Motor neuron (in vitro differentiated cells): ENCODE data around the gene TRIM21. TPM values are rescaled to one million over a fixed set of nuclear protein-coding genes. Genes with fewer than 3 reads are reported as not detected.
"Not testable (repeated sequence)": the region's sequence is repeated elsewhere in the genome, so short reads cannot be mapped to it uniquely, and the experiment has no call there.

Experiments used
- ATAC-seq, 8 experiments: fragments of 200-7000 bp; cut with Tn5 transposase; replicated peaks in 6 of 8; 2 replicates each; pipeline ENCODE4 v1.8.0; 2021; ENCODE audit warnings: mild to moderate bottlenecking in 8 of 8, moderate library complexity in 8 of 8
- H3K27ac ChIP-seq, 2 donors: fragments of 250-450 bp; sonication (Bioruptor Pico); 2 replicates each; pipeline ENCODE4 v1.9.0; 2021; ENCODE audit warnings: antibody characterized with exemption in 2 of 2, mild to moderate bottlenecking in 2 of 2, moderate library complexity in 1 of 2
- H3K4me1 ChIP-seq, 2 donors: fragments of 250-450 bp; sonication (Bioruptor Pico); replicated peaks in 1 of 2; 2 replicates each; pipeline ENCODE4 v1.6.1; 2021; ENCODE audit warnings: antibody characterized with exemption in 2 of 2, mild to moderate bottlenecking in 2 of 2, moderate library complexity in 1 of 2
- H3K4me3 ChIP-seq, 5 donors: fragments of 250-450 bp; sonication (Bioruptor Pico); 2 replicates each; pipeline ENCODE4 v1.9.0; 2021; ENCODE audit warnings: antibody characterized with exemption in 5 of 5, mild to moderate bottlenecking in 5 of 5, moderate library complexity in 4 of 5
- WGBS, 10 experiments: fragments of 450-650 bp; shearing (Covaris generic); methylation state at CpG; one replicate each; pipeline ENCODE4 v1.0.0; 2022; 5-methylcytosine and 5-hydroxymethylcytosine counted together
- in situ Hi-C, 9 experiments: fragments of 400-800 bp; cut with MboI; loops; one replicate each; pipeline ENCODE4 v1.15.0; 2021; ENCODE audit warnings: low sequenced_read_pairs in 9 of 9, low pct_unique_long_range_greater_than_20kb in 2 of 9; ENCODE audit not compliant: unreplicated experiment in 9 of 9
- total RNA-seq, 8 experiments: library from RNA; unstranded; fragments of 300-600 nt; gene quantifications; 2 replicates each; pipeline versions ENCODE4 v1.2.3 to v1.2.4, GENCODE V29; 2022

TRIM21 gene
- total RNA-seq, result 10 to 100 TPM in 4 of 8 experiments, 1 to 10 TPM in 4; 1.8 to 41.9 (median 7.4) TPM

DNA sequence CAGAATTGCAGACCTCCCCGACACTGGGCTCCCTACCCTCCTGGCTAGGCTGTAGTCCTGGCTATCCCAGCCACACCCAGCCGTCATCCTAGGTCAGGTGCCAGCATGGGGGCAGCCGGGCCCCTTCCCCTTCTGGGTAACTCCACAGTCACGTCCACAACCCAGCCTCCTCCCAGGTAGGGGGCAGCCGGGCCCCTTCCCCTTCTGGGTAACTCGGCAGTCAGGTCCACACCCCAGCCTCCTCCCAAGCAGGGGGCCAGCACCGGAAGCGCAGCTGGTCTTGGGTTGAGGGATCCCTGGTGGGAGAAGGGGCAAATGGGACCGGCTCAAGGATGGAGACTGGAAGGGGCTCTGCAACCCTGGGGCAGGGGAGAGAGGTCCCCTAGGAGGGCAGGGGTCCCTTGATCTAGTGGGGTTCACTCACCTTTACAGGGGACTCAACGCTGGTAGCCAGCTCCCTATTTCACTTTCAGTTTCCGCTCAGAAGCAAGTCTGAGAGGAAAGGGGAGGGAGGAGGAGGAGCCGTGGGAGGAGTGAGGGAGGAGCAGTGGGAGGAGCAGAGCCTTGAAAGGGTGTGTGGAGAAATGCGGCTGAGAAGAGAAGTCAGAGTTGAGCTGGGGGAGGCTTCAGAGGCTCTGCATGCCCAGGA is at the start of gene TRIM21:
Gene TRIM21 (minus strand): TSS at position 494 of the 649 bp plus-strand sequence. CDS start 3,293 bp downstream, outside the sequence.
- peak; percentile 97 to 99 (median 98) for ATAC-seq
- Histone ChIP-seq H3K4me1 (no peaks in the 10 kb centered on the region), H3K27ac (peak within 1 kb of the TSS in 1 of 2 donors; percentile 30), H3K4me3 (peak within 1 kb of the TSS; percentile 31 to 79 (median 61))
- 0 to 20% (median 0%) methylated on average over 1 to 4 of the region's 13 CpGs; no CpG with 5 or more reads in 3 of the 10 experiments for whole genome bisulfite sequencing, 10 experiments
- in situ Hi-C loops, result no loop called here

DNA sequence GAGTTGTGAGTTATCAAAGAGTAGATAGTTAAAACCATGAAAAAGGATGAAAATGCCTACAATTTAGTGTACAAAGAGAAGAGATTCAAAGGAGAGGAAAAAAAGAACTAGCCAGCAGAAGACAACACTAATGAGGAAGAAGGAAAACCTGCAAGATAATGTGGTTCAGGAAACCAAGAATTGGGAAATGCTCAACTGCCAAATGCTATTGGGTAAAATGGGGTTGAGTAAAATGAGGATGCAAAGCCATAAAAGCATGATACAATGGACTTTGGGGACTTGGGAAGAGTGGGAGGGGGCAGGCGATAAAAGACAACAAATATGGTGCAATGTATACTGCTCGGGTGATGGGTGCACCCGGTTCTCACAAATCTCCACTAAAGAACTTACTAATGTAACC is 48.0 kb upstream of the TRIM21 start:
- in situ Hi-C loops, result no loop called here
- WGBS, 10 experiments, result 33 to 100% (median 85%) methylated on average over 1 to 3 of the region's 3 CpGs; no CpG with 5 or more reads in 2 of the 10 experiments
- H3K4me3 ChIP-seq, result no peak overlapping the region
- ATAC-seq, result no peak
- H3K27ac ChIP-seq, result no peak overlapping the region
- no peaks in the 10 kb centered on the region for H3K4me1 ChIP-seq

DNA sequence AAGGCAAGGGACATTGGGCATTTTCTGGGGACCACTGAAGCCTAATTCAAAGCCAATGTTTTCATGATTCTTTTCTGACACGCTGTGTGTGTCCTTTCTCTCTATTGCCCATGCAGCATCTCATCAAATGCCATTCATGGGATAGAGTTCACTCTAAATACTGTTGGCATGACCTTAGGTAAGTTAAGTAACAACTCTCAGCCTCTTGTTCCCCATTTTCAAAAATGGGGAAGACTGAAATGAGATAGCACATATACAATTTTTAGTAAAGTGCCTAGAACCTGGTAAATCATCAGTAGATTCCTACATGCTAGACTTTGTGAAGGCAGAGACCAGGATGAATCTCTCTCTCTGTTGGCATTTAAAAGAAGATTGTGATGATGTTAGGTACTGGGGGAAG is 42.9 kb upstream of the TRIM21 start:
- H3K27ac ChIP-seq, result no peak overlapping the region
- 0 to 71% (median 32%) methylated on average over 1 of the region's 1 CpG; no CpG with 5 or more reads in 4 of the 10 experiments for WGBS, 10 experiments
- no peak for ATAC-seq
- no peaks in the 10 kb centered on the region for H3K4me1 ChIP-seq
- in situ Hi-C loops, result no loop called here
- H3K4me3 ChIP-seq, result no peak overlapping the region

DNA sequence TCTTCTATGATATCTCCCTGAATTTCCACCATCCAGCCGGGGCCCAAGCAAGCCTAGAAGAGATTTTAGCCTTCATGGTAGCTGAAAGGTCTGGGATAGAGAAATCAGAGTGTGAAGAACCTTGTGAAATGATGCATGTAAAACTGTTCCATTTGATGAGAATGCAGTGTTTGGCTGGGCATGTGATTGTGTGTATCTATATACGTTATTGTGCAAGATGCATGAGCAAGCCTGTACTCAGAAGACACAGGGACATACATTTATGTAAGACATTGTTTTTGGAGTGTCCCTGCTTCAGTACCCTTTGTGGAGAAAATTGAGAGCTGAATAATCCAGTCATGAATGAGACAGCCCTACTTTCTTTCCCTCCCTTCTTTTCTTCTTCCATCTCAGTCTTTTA is 40.4 kb upstream of the TRIM21 start:
- 0 to 100% (median 27%) methylated on average over 1 to 2 of the region's 2 CpGs for WGBS, 10 experiments
- no peak for ATAC-seq
- in situ Hi-C loops, result no loop called here
- Histone ChIP-seq H3K4me1 (no peaks in the 10 kb centered on the region), H3K4me3 (no peak overlapping the region), H3K27ac (no peak overlapping the region)

DNA sequence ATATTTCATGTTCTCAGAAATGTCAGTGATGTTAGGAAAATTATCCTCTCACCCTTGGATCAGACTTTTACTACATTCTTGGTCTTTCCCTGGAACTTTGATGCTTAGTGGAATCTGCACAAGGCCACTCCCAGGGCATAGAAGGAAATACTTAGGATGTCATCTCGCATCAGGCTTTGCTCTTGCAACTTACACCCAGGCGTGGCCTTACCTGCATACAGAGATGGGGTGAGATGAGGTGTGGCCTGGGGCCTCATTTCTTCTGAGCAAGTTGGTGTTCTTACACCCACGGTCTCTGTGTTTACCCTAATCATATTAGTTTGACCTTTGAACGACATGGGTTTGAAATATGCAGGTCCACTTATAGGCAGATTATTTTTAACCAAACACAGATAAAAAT is 36.5 kb upstream of the TRIM21 start:
- Histone ChIP-seq H3K4me3 (no peak overlapping the region), H3K4me1 (no peaks in the 10 kb centered on the region), H3K27ac (no peak overlapping the region)
- no peak for ATAC-seq
- 14 to 68% (median 60%) methylated on average over 3 to 4 of the region's 4 CpGs; no CpG with 5 or more reads in 2 of the 10 experiments for WGBS, 10 experiments
- in situ Hi-C loops, result no loop called here

DNA sequence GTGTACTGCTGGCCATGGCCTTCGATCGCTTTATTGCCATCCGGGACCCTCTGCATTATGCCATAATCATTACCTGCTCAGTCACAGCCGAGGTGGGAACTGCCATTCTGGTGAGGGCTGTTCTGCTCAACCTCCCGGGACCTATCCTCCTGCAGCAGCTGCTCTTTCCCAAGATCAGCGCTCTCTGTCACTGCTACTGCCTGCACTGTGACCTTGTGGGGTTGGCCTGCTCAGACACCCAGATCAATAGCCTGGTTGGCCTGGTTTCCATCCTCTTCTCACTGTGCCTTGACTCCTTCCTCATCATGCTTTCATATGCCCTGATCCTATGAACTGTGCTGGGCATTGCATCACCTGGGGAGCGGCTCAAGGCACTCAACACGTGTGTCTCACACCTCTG is 24.9 kb upstream of the TRIM21 start:
- Histone ChIP-seq H3K4me3 (no peak overlapping the region), H3K4me1 (no peaks in the 10 kb centered on the region), H3K27ac (no peak overlapping the region)
- in situ Hi-C loops, result no loop called here
- no peak for ATAC-seq
- 35 to 80% (median 70%) methylated on average over 2 to 5 of the region's 8 CpGs; no CpG with 5 or more reads in 4 of the 10 experiments for WGBS, 10 experiments

DNA sequence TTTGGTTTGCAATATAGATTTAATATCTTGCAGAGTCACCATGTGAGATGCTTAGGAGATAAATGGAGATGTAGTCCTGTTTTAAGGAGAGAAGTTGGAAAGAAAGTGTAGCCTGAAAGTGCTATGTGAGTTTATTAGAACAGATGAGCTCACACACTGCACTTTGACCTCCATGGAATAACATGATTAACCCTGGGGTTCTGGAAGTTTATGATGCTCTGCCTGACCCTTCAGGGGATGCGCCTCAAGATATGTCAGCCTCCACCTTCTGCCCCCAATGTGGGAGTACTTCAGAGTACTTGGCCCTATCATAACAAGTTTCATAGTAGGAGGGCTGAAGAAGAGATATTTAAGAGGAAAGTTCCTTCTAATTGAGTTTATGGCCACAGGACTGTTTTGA is 23.3 kb upstream of the TRIM21 start:
- no peak overlapping the region for H3K27ac ChIP-seq
- H3K4me3 ChIP-seq, result no peak overlapping the region
- WGBS, 10 experiments, result 14 to 80% (median 40%) methylated on average over 1 of the region's 1 CpG; no CpG with 5 or more reads in 6 of the 10 experiments
- in situ Hi-C loops, result no loop called here
- no peaks in the 10 kb centered on the region for H3K4me1 ChIP-seq
- ATAC-seq, result no peak

DNA sequence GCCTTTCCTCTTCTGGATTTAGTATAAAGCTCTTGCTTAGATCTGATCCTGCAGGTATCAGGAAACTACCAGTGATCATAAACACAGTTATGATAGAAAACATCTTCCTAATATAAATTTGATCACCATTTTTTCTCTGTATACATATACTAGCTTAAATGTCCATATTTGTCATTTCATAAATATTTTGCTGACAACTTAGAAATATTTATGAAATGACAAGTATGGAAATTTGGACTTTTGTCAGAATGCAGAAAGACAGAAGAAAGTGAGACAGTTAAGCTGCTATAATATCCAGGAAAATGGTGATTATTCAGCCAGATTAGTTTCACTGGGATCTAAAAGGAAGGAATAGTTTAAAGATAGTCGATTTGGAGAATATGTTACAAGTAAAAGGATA is 22.8 kb upstream of the TRIM21 start:
- 0 to 63% (median 13%) methylated on average over 1 of the region's 1 CpG; no CpG with 5 or more reads in 2 of the 10 experiments for WGBS, 10 experiments
- no peaks in the 10 kb centered on the region for H3K4me1 ChIP-seq
- in situ Hi-C loops, result no loop called here
- H3K27ac ChIP-seq, result no peak overlapping the region
- ATAC-seq, result no peak
- H3K4me3 ChIP-seq, result no peak overlapping the region

DNA sequence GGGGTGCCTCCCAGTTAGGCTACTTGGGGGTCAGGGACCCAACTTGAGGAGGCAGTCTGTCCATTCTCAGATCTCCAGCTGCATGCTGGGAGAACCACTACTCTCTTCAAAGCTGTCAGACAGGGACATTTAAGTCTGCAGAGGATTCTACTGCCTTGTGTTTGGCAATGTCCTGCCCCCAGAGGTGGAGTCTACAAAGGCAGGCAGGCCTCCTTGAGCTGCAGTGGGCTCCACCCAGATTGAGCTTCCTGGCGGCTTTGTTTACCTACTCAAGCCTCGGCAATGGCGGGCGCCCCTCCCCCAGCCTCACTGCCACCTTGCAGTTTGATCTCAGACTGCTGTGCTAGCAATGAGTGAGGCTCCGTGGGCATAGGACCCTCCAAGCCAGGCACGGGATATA is 12.7 kb upstream of the TRIM21 start:
- no CpG with 5 or more reads among the region's 6 CpGs for WGBS, 10 experiments
- H3K4me3 ChIP-seq, H3K27ac ChIP-seq, in situ Hi-C loops, H3K4me1 ChIP-seq, ATAC-seq: not testable (repeated sequence)

DNA sequence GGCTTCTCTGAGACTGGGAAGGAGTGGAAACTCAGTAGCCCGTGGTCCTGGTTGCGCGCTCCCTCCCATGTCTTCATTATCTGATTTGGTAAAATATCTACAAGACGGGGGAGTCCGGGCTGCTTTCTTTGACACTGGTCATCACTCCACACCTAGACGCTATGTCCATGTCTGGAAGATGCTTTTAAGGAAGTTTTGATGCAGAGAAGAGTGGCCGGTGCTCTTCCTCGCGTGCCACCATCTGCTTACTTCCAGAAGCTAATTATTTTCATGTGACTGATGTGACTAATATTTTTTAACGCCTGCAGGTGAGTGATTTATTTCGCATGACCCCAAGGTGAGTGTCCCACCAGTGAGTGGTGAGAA is 339 bp upstream of the TRIM21 start:
- ATAC-seq, result no peak
- in situ Hi-C loops, result no loop called here
- 0 to 100% (median 55%) methylated on average over 1 to 10 of the region's 11 CpGs; no CpG with 5 or more reads in 2 of the 10 experiments for WGBS, 10 experiments
- peak overlapping the region; percentile 31 to 79 (median 61) for H3K4me3 ChIP-seq
- H3K27ac ChIP-seq, result no peak overlapping the region
- H3K4me1 ChIP-seq, result no peaks in the 10 kb centered on the region

DNA sequence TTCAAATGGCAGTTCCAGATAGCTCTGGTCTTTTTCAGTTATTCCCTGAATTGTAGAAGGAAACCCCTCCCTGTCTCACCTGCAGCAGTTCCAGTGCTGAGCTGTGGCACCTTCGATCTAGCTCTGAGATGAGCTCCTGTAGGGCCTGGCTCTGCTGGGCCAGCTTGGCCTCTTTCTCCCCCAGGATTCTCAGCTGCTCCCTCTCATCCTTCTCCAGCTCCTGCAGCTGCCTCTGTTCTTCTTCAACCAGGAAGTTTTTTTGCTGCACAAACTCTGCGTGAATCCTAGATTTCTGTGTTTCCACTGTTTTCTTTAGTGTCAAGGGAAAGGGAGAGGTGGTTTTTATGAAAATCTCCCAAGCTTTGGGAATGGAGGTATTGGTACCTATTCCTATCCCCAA is 5.3 kb downstream of the TRIM21 start:
- WGBS, 10 experiments, result 67 to 100% (median 93%) methylated on average over 1 to 2 of the region's 2 CpGs; no CpG with 5 or more reads in 4 of the 10 experiments
- no peak overlapping the region for H3K4me3 ChIP-seq
- in situ Hi-C loops, result no loop called here
- ATAC-seq, result no peak
- no peaks in the 10 kb centered on the region for H3K4me1 ChIP-seq
- no peak overlapping the region for H3K27ac ChIP-seq

DNA sequence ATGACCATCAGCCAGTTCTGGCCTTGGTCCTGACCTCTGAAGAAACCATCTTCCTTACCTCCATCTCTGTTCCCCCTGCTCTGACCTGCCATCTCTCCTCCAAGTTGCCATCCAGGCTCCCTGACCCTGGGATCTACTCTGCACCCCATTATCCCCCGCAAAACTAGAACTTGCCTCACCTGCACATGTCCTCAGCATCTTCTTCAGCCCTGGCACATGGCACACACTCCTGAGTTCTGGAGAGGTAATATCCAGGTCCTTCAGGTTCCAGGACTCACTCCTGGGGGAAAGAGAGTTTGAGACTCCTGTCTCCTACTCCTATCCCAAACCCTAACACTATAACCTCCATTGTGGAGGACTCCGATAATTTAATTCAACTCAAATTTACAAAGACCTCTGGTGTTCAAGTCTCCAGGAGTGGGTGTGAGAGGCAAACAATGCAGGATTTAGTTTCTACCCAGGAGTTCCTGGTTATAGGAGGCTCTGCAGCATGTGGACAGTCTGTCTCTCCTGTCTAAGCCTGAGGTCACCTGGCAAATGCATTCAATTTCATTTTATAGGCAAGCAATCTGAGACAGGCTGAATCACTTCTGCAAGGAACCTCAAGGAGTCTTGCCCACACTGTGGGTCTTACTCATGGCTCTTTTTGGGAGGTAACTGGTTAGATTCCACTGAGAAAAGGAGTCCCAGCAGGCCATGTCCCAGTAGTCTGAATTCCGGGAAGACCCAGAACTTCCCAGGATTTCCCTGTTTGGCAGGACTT is 7.3 kb downstream of the TRIM21 start:
- no peak overlapping the region for H3K4me3 ChIP-seq
- no peak for ATAC-seq
- in situ Hi-C loops, result no loop called here
- H3K4me1 ChIP-seq, result no peaks in the 10 kb centered on the region
- WGBS, 10 experiments, result 83 to 100% (median 94%) methylated on average over 1 to 3 of the region's 3 CpGs; no CpG with 5 or more reads in 5 of the 10 experiments
- H3K27ac ChIP-seq, result no peak overlapping the region

DNA sequence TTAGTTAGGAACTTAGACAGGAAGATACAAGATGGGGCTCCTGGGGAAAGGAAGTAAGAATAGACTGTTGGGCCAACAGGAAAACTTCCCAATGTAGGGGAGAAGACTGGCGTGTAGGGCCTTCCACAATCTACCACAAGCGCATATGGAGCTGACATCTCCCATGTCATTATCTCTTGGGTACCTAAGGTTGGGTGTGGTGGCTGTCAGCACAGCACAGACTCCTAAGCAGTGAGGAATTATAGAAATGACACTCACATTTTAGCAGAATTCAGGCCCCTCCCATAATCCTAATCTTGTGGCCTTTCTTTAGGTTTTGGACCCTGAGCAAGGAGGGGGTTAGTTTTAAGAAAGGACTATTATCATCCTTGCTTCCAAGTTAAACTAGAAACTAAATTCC is 11.6 kb downstream of the TRIM21 start:
- in situ Hi-C loops, result no loop called here
- Histone ChIP-seq H3K4me1 (no peaks in the 10 kb centered on the region), H3K4me3 (no peak overlapping the region), H3K27ac (no peak overlapping the region)
- ATAC-seq, result no peak
- 60 to 100% (median 85%) methylated on average over 1 to 2 of the region's 2 CpGs; no CpG with 5 or more reads in 4 of the 10 experiments for WGBS, 10 experiments
